Left kidney (tissue), 2 donors: ENCODE results near the gene NTHL1. TPM values are rescaled to one million over a fixed set of nuclear protein-coding genes. Genes with fewer than 3 reads are reported as not detected.
"Not testable (repeated sequence)": the region's sequence is repeated elsewhere in the genome, so short reads cannot be mapped to it uniquely, and the experiment has no call there.

Experiments used
- DNase-seq: peaks from one replicate; pipeline ENCODE4 v3.0.0-alpha.2; 2013
- polyA plus RNA-seq: library from polyadenylated mRNA; unstranded; fragments of 120-200 nt; gene quantifications from one replicate; pipeline ENCODE4 v1.2.1, GENCODE V29; 2013; ENCODE audit not compliant: insufficient read length

Gene NTHL1
- polyA plus RNA-seq, 1 donor: 14.7 TPM

GRCh38 chr16:2029350-2029749 lies 18.3 kb downstream of the NTHL1 start:
- no peak for DNase-seq

- no peak for DNase-seq
Observed at GRCh38 chr16:2028620-2029220, 18.9 kb downstream of the NTHL1 start.

GRCh38 chr16:2028146-2028545 lies 19.5 kb downstream of the NTHL1 start:
- DNase-seq: no peak

GRCh38 chr16:2027024-2028010 lies 20.3 kb downstream of the NTHL1 start:
- no peak for DNase-seq

- no peak for DNase-seq
Observed at GRCh38 chr16:2026461-2027023, 21.1 kb downstream of the NTHL1 start, which contains the start of gene NHERF2. Gene NHERF2, plus strand, starts transcription at chr16:2026902. Its CDS starts 104 bp downstream, at chr16:2027006.

- DNase-seq: no peak
Observed at GRCh38 chr16:2025878-2026460, 21.7 kb downstream of the NTHL1 start.

- no peak for DNase-seq
Observed at GRCh38 chr16:2025251-2025650, 22.4 kb downstream of the NTHL1 start.

GRCh38 chr16:2024032-2024420 lies 23.6 kb downstream of the NTHL1 start:
- no peak for DNase-seq

GRCh38 chr16:2023092-2024031 lies 24.3 kb downstream of the NTHL1 start:
- peak; percentile 86 for DNase-seq

- peak; percentile 53 for DNase-seq
Observed at GRCh38 chr16:2022723-2023091, 24.9 kb downstream of the NTHL1 start.

- peak; percentile 53 for DNase-seq
Observed at GRCh38 chr16:2019921-2020831, 27.5 kb downstream of the NTHL1 start.

GRCh38 chr16:2019518-2019920 lies 28.1 kb downstream of the NTHL1 start, which contains the start of gene NPW:
Gene NPW, plus strand, starts transcription at chr16:2019785.
- no peak for DNase-seq

- DNase-seq: no peak
Observed at GRCh38 chr16:2016407-2016922, 31.2 kb downstream of the NTHL1 start.

GRCh38 chr16:2015947-2016208 lies 31.8 kb downstream of the NTHL1 start:
- DNase-seq: no peak

GRCh38 chr16:2015117-2015946 lies 32.3 kb downstream of the NTHL1 start:
- DNase-seq: no peak

GRCh38 chr16:2013527-2013926 lies 34.1 kb downstream of the NTHL1 start:
- no peak for DNase-seq

GRCh38 chr16:2011726-2012125 lies 35.9 kb downstream of the NTHL1 start:
- not testable (repeated sequence) for DNase-seq

GRCh38 chr16:2009791-2010510 lies 37.7 kb downstream of the NTHL1 start, which contains the start of gene ZNF598:
Gene ZNF598, minus strand, starts transcription at chr16:2009821.
- peak; percentile 85 for DNase-seq
